CD14-positive monocyte (primary cell): Measurements from ENCODE around the gene C19orf12. TPM values are rescaled to one million over a fixed set of nuclear protein-coding genes. Genes with fewer than 3 reads are reported as not detected.
A peak's percentile ranks its signal among the peaks of the same experiment; 100 is the strongest.

ENCODE experiments used
- DNase-seq, 3 donors: peaks; one replicate each; pipeline ENCODE4 v3.0.0-alpha.2; 2011 to 2022
- H2AFZ ChIP-seq: 2 replicates; pipeline ENCODE4 v1.6.0; 2012; ENCODE audit warnings: mild to moderate bottlenecking, low read depth, low read length, inconsistent platforms; ENCODE audit not compliant: insufficient read depth, poor library complexity, severe bottlenecking
- H3K27ac ChIP-seq, 2 donors: 1 replicate in 1 of 2; 2 replicates in 1 of 2; pipeline ENCODE4 v1.5.1; 2012 to 2013; ENCODE audit warnings: low read length in 2 of 2, control low read depth in 1 of 2, inconsistent platforms in 1 of 2, low read depth in 1 of 2, mild to moderate bottlenecking in 1 of 2
- H3K27me3 ChIP-seq, 2 donors: one replicate each; pipeline versions ENCODE4 v1.6.0 to v1.6.1; 2011 to 2013; ENCODE audit warnings: low read length in 2 of 2; ENCODE audit not compliant: control insufficient read depth in 2 of 2, insufficient read depth in 2 of 2
- H3K36me3 ChIP-seq, 2 donors: replicated peaks in 1 of 2; 1 replicate in 1 of 2; 2 replicates in 1 of 2; pipeline versions ENCODE4 v1.5.1 to v1.6.1; 2012 to 2013; ENCODE audit warnings: low read length in 2 of 2, control low read depth in 1 of 2, inconsistent platforms in 1 of 2, mild to moderate bottlenecking in 1 of 2; ENCODE audit not compliant: insufficient read depth in 2 of 2, control insufficient read depth in 1 of 2
- H3K4me1 ChIP-seq, 2 donors: 1 replicate in 1 of 2; 2 replicates in 1 of 2; pipeline versions ENCODE4 v1.5.1 to v1.6.1; 2012 to 2013; ENCODE audit warnings: low read length in 2 of 2, control low read depth in 1 of 2, inconsistent platforms in 1 of 2, mild to moderate bottlenecking in 1 of 2, moderate library complexity in 1 of 2; ENCODE audit not compliant: insufficient read depth in 2 of 2, control insufficient read depth in 1 of 2
- H3K4me2 ChIP-seq: replicated peaks from 2 replicates; pipeline ENCODE3; 2012; ENCODE audit warnings: low read length, moderate library complexity, mild to moderate bottlenecking; ENCODE audit not compliant: poor library complexity, severe bottlenecking; ENCODE audit errors: extremely low read depth
- H3K4me3 ChIP-seq, 3 experiments: fragments of 200-600 bp in 1 of 3; sonication (generic) in 1 of 3; replicated peaks in 1 of 3; 1 replicate in 2 of 3; 2 replicates in 1 of 3; pipeline ENCODE4 v1.5.1; 2011 to 2013; ENCODE audit warnings: low read length in 3 of 3, mild to moderate bottlenecking in 3 of 3, control low read depth in 2 of 3, low read depth in 2 of 3, inconsistent platforms in 1 of 3, moderate library complexity in 1 of 3
- H3K79me2 ChIP-seq: 2 replicates; pipeline ENCODE4 v1.6.0; 2012; ENCODE audit warnings: mild to moderate bottlenecking, control low read depth, inconsistent platforms, low read length, moderate library complexity; ENCODE audit not compliant: insufficient read depth
- H3K9ac ChIP-seq: 2 replicates; pipeline ENCODE4 v1.6.0; 2017; ENCODE audit warnings: low read length, mild to moderate bottlenecking; ENCODE audit not compliant: insufficient read depth, poor library complexity, severe bottlenecking
- H3K9me3 ChIP-seq, 2 donors: replicated peaks in 1 of 2; 1 replicate in 1 of 2; 2 replicates in 1 of 2; pipeline versions ENCODE4 v1.5.1 to v1.6.1; 2012 to 2013; ENCODE audit warnings: low read length in 2 of 2, control low read depth in 1 of 2; ENCODE audit not compliant: control insufficient read depth in 1 of 2, insufficient read depth in 1 of 2
- H4K20me1 ChIP-seq: 2 replicates; pipeline ENCODE4 v1.6.0; 2012; ENCODE audit warnings: mild to moderate bottlenecking, low read length, control low read depth, moderate library complexity; ENCODE audit not compliant: insufficient read depth
- H3K27ac Mint-ChIP-seq, 7 donors: one replicate each; pipeline ENCODE4 v1.8.0; 2020; ENCODE audit warnings: mild to moderate bottlenecking in 7 of 7, mixed read lengths in 7 of 7, moderate library complexity in 6 of 7, inconsistent platforms in 2 of 7
- H3K27me3 Mint-ChIP-seq, 3 donors: one replicate each; pipeline ENCODE4 v1.8.0; 2021 to 2022; ENCODE audit warnings: low read depth in 3 of 3, mild to moderate bottlenecking in 3 of 3, mixed read lengths in 3 of 3, moderate library complexity in 3 of 3, inconsistent platforms in 1 of 3
- H3K36me3 Mint-ChIP-seq, 2 donors: one replicate each; pipeline ENCODE4 v1.8.0; 2020; ENCODE audit warnings: mixed read lengths in 2 of 2, inconsistent platforms in 1 of 2, mild to moderate bottlenecking in 1 of 2
- H3K4me1 Mint-ChIP-seq: one replicate; pipeline ENCODE4 v1.8.0; 2020; ENCODE audit warnings: mild to moderate bottlenecking, mixed read lengths
- H3K4me3 Mint-ChIP-seq, 2 donors: one replicate each; pipeline ENCODE4 v1.8.0; 2020; ENCODE audit warnings: mild to moderate bottlenecking in 2 of 2, mixed read lengths in 2 of 2, moderate library complexity in 1 of 2
- H3K9me3 Mint-ChIP-seq, 7 donors: one replicate each; pipeline ENCODE4 v1.8.0; 2020 to 2022; ENCODE audit warnings: mixed read lengths in 7 of 7, mild to moderate bottlenecking in 6 of 7, moderate library complexity in 6 of 7, inconsistent platforms in 2 of 7
- WGBS: methylation state at CpG from one replicate; pipeline ENCODE4 v1.1.5; 2013; ENCODE audit warnings: missing lambda C conversion rate; ENCODE audit not compliant: insufficient coverage; 5-methylcytosine and 5-hydroxymethylcytosine counted together
- intact Hi-C, 2 donors: fragments of 100-400 bp; cut with micrococcal nuclease; formaldehyde crosslinking; loops; one replicate each; pipeline versions ENCODE4 v1.15.0 to v1.15.1; 2023
- polyA plus RNA-seq, 3 donors: library from polyadenylated mRNA; depleted of rRNA in 1 of 3; unstranded in 2 of 3; stranded (reverse) in 1 of 3; fragments of 300-500 nt in 2 of 3; fragments of >200 nt in 1 of 3; fragmentation: Illumina TruSeq in 2 of 3; gene quantifications; 1 replicate in 2 of 3; 2 replicates in 1 of 3; pipeline ENCODE4 v1.2.3, GENCODE V29; 2012 to 2021
- TF ChIP-seq, protein P1 (sequence below): fragments of 200-600 bp; IDR thresholded peaks from one replicate; pipeline ENCODE4 v1.8.0; 2022; ENCODE audit warnings: antibody characterized with exemption, mild to moderate bottlenecking

C19orf12 gene
- polyA plus RNA-seq, 3 donors: 6.0 to 8.0 (median 6.8) TPM

DNA sequence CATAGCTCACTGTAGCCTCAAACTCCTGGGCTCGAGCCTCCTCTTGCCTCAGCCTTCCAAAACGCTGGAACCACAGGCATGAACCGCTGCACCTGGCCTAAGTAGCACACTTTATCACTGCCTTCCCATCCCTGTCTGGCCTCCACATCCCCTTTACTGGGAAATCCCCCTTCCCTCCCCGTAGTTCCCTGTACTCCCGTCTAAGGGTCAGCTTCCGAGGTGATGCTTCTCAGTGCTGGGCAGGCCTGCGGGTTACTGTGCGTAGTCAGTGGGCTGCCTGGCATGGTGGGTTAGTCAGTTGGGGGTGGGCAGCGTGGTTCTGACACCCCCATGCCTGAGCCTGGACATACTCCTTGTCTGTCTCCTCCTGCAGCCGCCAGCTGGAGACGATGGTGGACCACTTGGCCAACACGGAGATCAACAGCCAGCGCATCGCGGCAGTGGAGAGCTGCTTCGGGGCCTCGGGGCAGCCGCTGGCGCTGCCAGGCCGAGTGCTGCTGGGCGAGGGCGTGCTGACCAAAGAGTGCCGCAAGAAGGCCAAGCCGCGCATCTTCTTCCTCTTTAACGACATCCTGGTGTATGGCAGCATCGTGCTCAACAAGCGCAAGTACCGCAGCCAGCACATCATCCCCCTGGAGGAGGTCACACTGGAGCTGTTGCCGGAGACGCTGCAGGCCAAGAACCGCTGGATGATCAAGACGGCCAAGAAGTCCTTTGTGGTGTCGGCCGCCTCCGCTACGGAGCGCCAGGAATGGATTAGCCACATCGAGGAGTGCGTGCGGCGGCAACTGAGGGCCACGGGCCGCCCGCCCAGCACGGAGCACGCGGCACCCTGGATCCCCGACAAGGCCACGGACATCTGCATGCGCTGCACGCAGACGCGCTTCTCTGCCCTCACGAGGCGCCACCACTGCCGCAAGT is 41.4 kb downstream of the C19orf12 start:
- Histone ChIP-seq H3K4me3 (no peak overlapping the region), H3K4me2 (no peak overlapping the region), H3K9ac (no peak overlapping the region), H3K27ac (no peak overlapping the region), H3K4me1 (peaks cover 0 to 4% of the 10 kb centered on the region in 2 donors), H3K27me3 (no peaks in the 10 kb centered on the region), H4K20me1 (no peaks in the 10 kb centered on the region), H3K36me3 (no peaks in the 10 kb centered on the region), H3K9me3 (peaks cover 0 to 4% of the 10 kb centered on the region in 2 donors), H3K79me2 (no peaks in the 10 kb centered on the region), H2AFZ (no peak overlapping the region)
- H3K4me1 Mint-ChIP-seq: peaks cover 18% of the 10 kb centered on the region
- H3K27ac Mint-ChIP-seq: peak overlapping the region in 1 of 7 donors; percentile 46
- no peak overlapping the region for H3K4me3 Mint-ChIP-seq
- WGBS: 96% methylated on average over 54 of the region's 57 CpGs
- intact Hi-C loops: no loop called here
- no peaks in the 10 kb centered on the region for H3K36me3 Mint-ChIP-seq
- TF ChIP-seq, protein P1, sequence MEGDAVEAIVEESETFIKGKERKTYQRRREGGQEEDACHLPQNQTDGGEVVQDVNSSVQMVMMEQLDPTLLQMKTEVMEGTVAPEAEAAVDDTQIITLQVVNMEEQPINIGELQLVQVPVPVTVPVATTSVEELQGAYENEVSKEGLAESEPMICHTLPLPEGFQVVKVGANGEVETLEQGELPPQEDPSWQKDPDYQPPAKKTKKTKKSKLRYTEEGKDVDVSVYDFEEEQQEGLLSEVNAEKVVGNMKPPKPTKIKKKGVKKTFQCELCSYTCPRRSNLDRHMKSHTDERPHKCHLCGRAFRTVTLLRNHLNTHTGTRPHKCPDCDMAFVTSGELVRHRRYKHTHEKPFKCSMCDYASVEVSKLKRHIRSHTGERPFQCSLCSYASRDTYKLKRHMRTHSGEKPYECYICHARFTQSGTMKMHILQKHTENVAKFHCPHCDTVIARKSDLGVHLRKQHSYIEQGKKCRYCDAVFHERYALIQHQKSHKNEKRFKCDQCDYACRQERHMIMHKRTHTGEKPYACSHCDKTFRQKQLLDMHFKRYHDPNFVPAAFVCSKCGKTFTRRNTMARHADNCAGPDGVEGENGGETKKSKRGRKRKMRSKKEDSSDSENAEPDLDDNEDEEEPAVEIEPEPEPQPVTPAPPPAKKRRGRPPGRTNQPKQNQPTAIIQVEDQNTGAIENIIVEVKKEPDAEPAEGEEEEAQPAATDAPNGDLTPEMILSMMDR: no peak
- H3K27me3 Mint-ChIP-seq: peaks cover under 1 to 5% (median 1%) of the 10 kb centered on the region in 3 donors
- peaks cover 0 to 2% (median 0%) of the 10 kb centered on the region in 7 donors for H3K9me3 Mint-ChIP-seq
- no peak for DNase-seq

DNA sequence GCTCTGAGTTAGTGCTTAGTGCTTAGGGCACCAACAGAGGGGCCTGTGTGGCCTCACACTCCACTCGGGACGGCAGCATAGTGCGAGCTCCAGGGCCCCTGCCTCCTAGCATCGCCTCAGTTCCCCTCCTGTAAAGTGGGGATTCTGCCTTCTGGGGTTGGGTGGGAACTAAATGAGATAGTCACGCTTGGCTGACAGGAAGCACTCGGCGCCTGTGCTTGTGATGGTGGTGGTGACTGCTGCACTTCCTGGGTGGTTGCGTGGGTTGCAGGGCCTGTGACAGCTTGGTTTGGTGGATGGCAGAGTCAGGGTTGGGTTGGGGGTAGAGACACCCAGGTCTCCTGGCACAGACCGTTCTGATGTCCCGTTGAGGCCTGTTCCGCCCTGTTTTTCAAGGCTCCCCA is 42.1 kb downstream of the C19orf12 start:
- Histone ChIP-seq H2AFZ (no peak overlapping the region), H3K4me2 (no peak overlapping the region)
- intact Hi-C loops: no loop called here

More for the DNA sequence above, 42.1 kb downstream of the C19orf12 start:
- Histone ChIP-seq H3K79me2 (no peaks in the 10 kb centered on the region), H3K36me3 (no peaks in the 10 kb centered on the region), H3K4me3 (no peak overlapping the region), H4K20me1 (no peaks in the 10 kb centered on the region), H3K9me3 (peaks cover 0 to 4% of the 10 kb centered on the region in 2 donors), H3K27ac (no peak overlapping the region), H3K27me3 (no peaks in the 10 kb centered on the region), H3K4me1 (peaks cover 0 to 4% of the 10 kb centered on the region in 2 donors), H3K9ac (no peak overlapping the region)
- 66% methylated on average over 11 of the region's 11 CpGs for WGBS
- no peak for DNase-seq
- Mint-ChIP-seq H3K27me3 (peaks cover 2 to 5% (median 3%) of the 10 kb centered on the region in 3 donors), H3K27ac (peak overlapping the region in 3 of 7 donors; percentile 12 to 81 (median 39)), H3K9me3 (peaks cover 0 to 2% (median 0%) of the 10 kb centered on the region in 7 donors), H3K4me3 (peak overlapping the region in 1 of 2 donors; percentile 43), H3K4me1 (peaks cover 18% of the 10 kb centered on the region), H3K36me3 (no peaks in the 10 kb centered on the region)
- TF ChIP-seq, protein P1: no peak
